IMR-90 (cell line): ENCODE data around the gene ACSBG1. TPM values are rescaled to one million over a fixed set of nuclear protein-coding genes. Genes with fewer than 3 reads are reported as not detected.

ENCODE experiments used
- ATAC-seq: fragments of 200-7000 bp; cut with Tn5 transposase; 2 replicates; pipeline ENCODE4 v1.9.1; 2020; ENCODE audit warnings: low read depth, mild to moderate bottlenecking, moderate library complexity
- BruUV-seq: library from RNA; stranded (reverse); fragments of 400-500 nt; replicated peaks from 2 replicates; lab custom pipeline; 2021; lab: Mats Ljungman, UMichigan
- CTCF ChIA-PET: fragments of 300-600 bp; formaldehyde crosslinking; extraction: SDS; loops from one replicate; lab custom pipeline; 2021; ENCODE audit warnings: antibody characterized with exemption; lab: Yijun Ruan, JAX
- POLR2A ChIA-PET: fragments of 300-600 bp; sonication (Branson Sonifier 250); formaldehyde crosslinking; loops from one replicate; lab custom pipeline; 2022; ENCODE audit warnings: antibody characterized with exemption; ENCODE audit not compliant: unreplicated experiment; lab: Charles Lee
- DNase-seq: peaks from one replicate; pipeline ENCODE4 v3.0.0; 2013
- H2AFZ ChIP-seq: replicated peaks from 2 replicates; pipeline ENCODE3; 2013; ENCODE audit warnings: low read length, mild to moderate bottlenecking; ENCODE audit not compliant: poor library complexity
- H2AK5ac ChIP-seq: 2 replicates; pipeline ENCODE4 v1.6.1; 2013; ENCODE audit warnings: low read depth, low read length, inconsistent platforms
- H2AK9ac ChIP-seq: replicated peaks from 2 replicates; pipeline ENCODE3; 2013; ENCODE audit warnings: mild to moderate bottlenecking, low read depth, low read length, moderate library complexity; ENCODE audit not compliant: poor library complexity
- H2BK120ac ChIP-seq: 2 replicates; pipeline ENCODE4 v1.6.1; 2013; ENCODE audit warnings: low read depth, low read length, inconsistent platforms
- H2BK15ac ChIP-seq: 3 replicates; pipeline ENCODE4 v1.6.1; 2013; ENCODE audit warnings: low read depth, low read length, inconsistent platforms
- H2BK20ac ChIP-seq: 2 replicates; pipeline ENCODE4 v1.6.1; 2013; ENCODE audit warnings: low read depth, mild to moderate bottlenecking, inconsistent platforms, low read length, moderate library complexity
- H2BK5ac ChIP-seq: 2 replicates; pipeline ENCODE4 v1.6.1; 2013; ENCODE audit warnings: mild to moderate bottlenecking, low read depth, low read length, inconsistent platforms; ENCODE audit not compliant: poor library complexity, severe bottlenecking
- H3K14ac ChIP-seq: replicated peaks from 2 replicates; pipeline ENCODE4 v1.6.1; 2013; ENCODE audit warnings: low read depth, low read length, inconsistent platforms
- H3K18ac ChIP-seq: 2 replicates; pipeline ENCODE4 v1.6.1; 2013; ENCODE audit warnings: low read depth, low read length, control low read depth
- H3K23ac ChIP-seq: 2 replicates; pipeline ENCODE4 v1.6.1; 2013; ENCODE audit warnings: low read depth, low read length, inconsistent platforms
- H3K27ac ChIP-seq: 2 replicates; pipeline ENCODE4 v1.5.1; 2013; ENCODE audit warnings: mild to moderate bottlenecking, control low read depth, low read length; ENCODE audit not compliant: insufficient read depth
- H3K27me3 ChIP-seq: 2 replicates; pipeline ENCODE4 v1.6.1; 2013; ENCODE audit warnings: low read length; ENCODE audit not compliant: control insufficient read depth, insufficient read depth
- H3K36me3 ChIP-seq: 2 replicates; pipeline ENCODE4 v1.6.1; 2013; ENCODE audit warnings: low read length, mixed read lengths; ENCODE audit not compliant: control insufficient read depth, insufficient read depth
- H3K4ac ChIP-seq: 2 replicates; pipeline ENCODE4 v1.6.1; 2013; ENCODE audit warnings: low read depth, low read length, inconsistent platforms
- H3K4me1 ChIP-seq: 2 replicates; pipeline ENCODE4 v1.6.1; 2013; ENCODE audit warnings: low read length, mixed read lengths; ENCODE audit not compliant: control insufficient read depth, insufficient read depth
- H3K4me2 ChIP-seq: 2 replicates; pipeline ENCODE4 v1.6.1; 2013; ENCODE audit warnings: low read depth, mild to moderate bottlenecking, control low read depth, low read length, moderate library complexity
- H3K4me3 ChIP-seq: 2 replicates; pipeline ENCODE4 v1.5.1; 2013; ENCODE audit warnings: low read depth, mild to moderate bottlenecking, control low read depth, low read length, moderate library complexity; ENCODE audit not compliant: insufficient read depth
- H3K56ac ChIP-seq: 2 replicates; pipeline ENCODE4 v1.6.1; 2013; ENCODE audit warnings: low read length, inconsistent platforms; ENCODE audit not compliant: insufficient read depth; ENCODE audit errors: extremely low read depth
- H3K79me1 ChIP-seq, 2 experiments: 2 replicates each; pipeline ENCODE4 v1.6.1; 2013; ENCODE audit warnings: low read length in 2 of 2, inconsistent platforms in 1 of 2, low read depth in 1 of 2
- H3K9ac ChIP-seq: 2 replicates; pipeline ENCODE4 v1.6.1; 2013; ENCODE audit warnings: low read depth, low read length, control low read depth
- H3K9me1 ChIP-seq: 2 replicates; pipeline ENCODE4 v1.6.1; 2013; ENCODE audit warnings: low read length, inconsistent platforms; ENCODE audit not compliant: insufficient read depth
- H3K9me3 ChIP-seq: 2 replicates; pipeline ENCODE4 v1.6.1; 2013; ENCODE audit warnings: low read length; ENCODE audit not compliant: control insufficient read depth, insufficient read depth
- H4K20me1 ChIP-seq: 2 replicates; pipeline ENCODE4 v1.6.1; 2013; ENCODE audit warnings: low read length, inconsistent platforms; ENCODE audit not compliant: insufficient read depth
- H4K5ac ChIP-seq: 2 replicates; pipeline ENCODE4 v1.6.1; 2013; ENCODE audit warnings: mild to moderate bottlenecking, low read depth, low read length, control low read depth
- H4K8ac ChIP-seq, 2 experiments: 2 replicates each; pipeline ENCODE4 v1.6.1; 2013; ENCODE audit warnings: low read depth in 2 of 2, low read length in 2 of 2, control low read depth in 1 of 2, inconsistent platforms in 1 of 2
- H4K91ac ChIP-seq: 2 replicates; pipeline ENCODE4 v1.6.1; 2013; ENCODE audit warnings: low read depth, low read length, inconsistent platforms; ENCODE audit not compliant: insufficient read depth
- BHLHE40 ChIP-seq: fragments of 150-350 bp; IDR thresholded peaks from 2 replicates; pipeline ENCODE4 v1.6.1; 2016; ENCODE audit warnings: mild to moderate bottlenecking, low read depth, low read length
- CHD1 ChIP-seq: IDR thresholded peaks from 2 replicates; pipeline ENCODE4 v1.6.1; 2012; ENCODE audit warnings: low read depth, low read length, improper control_type of control experiment
- CTCF ChIP-seq: conservative IDR thresholded peaks from 2 replicates; pipeline ENCODE4 v1.5.1; 2012; ENCODE audit warnings: mild to moderate bottlenecking, low read depth, low read length, improper control_type of control experiment
- ELK1 ChIP-seq: fragments of 150-350 bp; IDR thresholded peaks from 2 replicates; pipeline ENCODE4 v1.6.1; 2016; ENCODE audit warnings: low read depth, mild to moderate bottlenecking, low read length, moderate library complexity, borderline replicate concordance
- FOS ChIP-seq: fragments of 150-350 bp; IDR thresholded peaks from 2 replicates; pipeline ENCODE4 v1.6.1; 2016; ENCODE audit warnings: low read depth, low read length
- MXI1 ChIP-seq: IDR thresholded peaks from 2 replicates; pipeline ENCODE4 v1.6.1; 2012; ENCODE audit warnings: low read depth, mild to moderate bottlenecking, low read length, moderate library complexity, borderline replicate concordance
- NFE2L2 ChIP-seq: fragments of 150-350 bp; IDR thresholded peaks from 2 replicates; pipeline ENCODE4 v1.6.1; 2016; ENCODE audit warnings: low read depth, mild to moderate bottlenecking, low read length
- POLR2A ChIP-seq: IDR thresholded peaks from 2 replicates; pipeline ENCODE4 v1.6.1; 2012; ENCODE audit warnings: mild to moderate bottlenecking, low read depth, low read length
- RAD21 ChIP-seq: IDR thresholded peaks from 2 replicates; pipeline ENCODE4 v1.6.1; 2012; ENCODE audit warnings: low read length, improper control_type of control experiment
- RCOR1 ChIP-seq: IDR thresholded peaks from 2 replicates; pipeline ENCODE4 v1.6.1; 2012; ENCODE audit warnings: mild to moderate bottlenecking, low read length, improper control_type of control experiment; ENCODE audit not compliant: insufficient replicate concordance
- RFX5 ChIP-seq: IDR thresholded peaks from 2 replicates; pipeline ENCODE4 v1.8.0; 2012; ENCODE audit warnings: low read depth, mild to moderate bottlenecking, low read length, moderate library complexity
- SMC3 ChIP-seq: fragments of 150-350 bp; IDR thresholded peaks from 2 replicates; pipeline ENCODE4 v1.6.1; 2016; ENCODE audit warnings: low read depth, mild to moderate bottlenecking, antibody characterized with exemption, low read length, moderate library complexity
- WGBS, 2 experiments: methylation state at CpG; one replicate each; pipeline versions ENCODE4 v1.1.5 to v1.1.7; 2013; ENCODE audit warnings: missing lambda C conversion rate in 2 of 2; ENCODE audit not compliant: insufficient read length in 1 of 2; ENCODE audit errors: extremely low coverage in 2 of 2; 5-methylcytosine and 5-hydroxymethylcytosine counted together
- dilution Hi-C: fragments of 300-500 bp; cut with HindIII; formaldehyde crosslinking; loops from one replicate; pipeline ENCODE4 v1.14.3; 2018; ENCODE audit warnings: low sequenced_read_pairs; ENCODE audit not compliant: unreplicated experiment
- in situ Hi-C: fragments of 300-500 bp; cut with MboI; formaldehyde crosslinking; loops from 3 replicates; pipeline ENCODE4 v1.14.3; 2019; ENCODE audit warnings: low sequenced_read_pairs, inconsistent platforms, mixed read lengths
- intact Hi-C: fragments of 100-400 bp; cut with micrococcal nuclease; formaldehyde crosslinking; loops from 2 replicates; pipeline ENCODE4 v1.10.0; 2022
- polyA plus RNA-seq, 3 experiments: library from polyadenylated mRNA; depleted of rRNA; stranded (reverse); fragments of >200 nt; gene quantifications; 2 replicates each; pipeline ENCODE4 v1.2.3, GENCODE V29; 2012; ENCODE audit warnings: low replicate concordance in 1 of 3
- total RNA-seq: library from RNA; depleted of rRNA; stranded (reverse); fragments of >200 nt; gene quantifications from 2 replicates; pipeline ENCODE4 v1.2.3, GENCODE V29; 2012

The ACSBG1 gene
- total and polyA plus RNA-seq, 2 of the 4 experiments (the other 2 are of a cell fraction): 0.02 TPM; not detected in 1

- Histone ChIP-seq H3K56ac (no peak overlapping the region), H2BK20ac (no peak overlapping the region), H3K4me1 (no peaks in the 10 kb centered on the region), H4K8ac (no peak overlapping the region), H2BK120ac (no peak overlapping the region), H3K4ac (no peak overlapping the region), H2AK9ac (no peak overlapping the region), H3K9ac (no peak overlapping the region), H3K4me2 (no peak overlapping the region), H4K91ac (no peak overlapping the region), H3K9me3 (no peaks in the 10 kb centered on the region), H3K79me1 (no peaks in the 10 kb centered on the region), H4K20me1 (no peaks in the 10 kb centered on the region), H3K4me3 (no peak overlapping the region), H3K27me3 (peaks cover 14% of the 10 kb centered on the region), H3K23ac (no peak overlapping the region), H2BK5ac (no peak overlapping the region), H3K36me3 (no peaks in the 10 kb centered on the region), H2AFZ (no peak overlapping the region), H3K9me1 (no peaks in the 10 kb centered on the region), H3K27ac (no peak overlapping the region), H2AK5ac (no peak overlapping the region), H3K14ac (no peak overlapping the region), H3K18ac (no peak overlapping the region), H4K5ac (no peak overlapping the region), H2BK15ac (no peak overlapping the region)
- in situ Hi-C loops: no loop called here
- 40% methylated on average over 1 of the region's 5 CpGs; no CpG with 5 or more reads in 1 of the 2 experiments for WGBS, 2 experiments
- dilution Hi-C loops: no loop called here
- intact Hi-C loops: no loop called here
- POLR2A ChIA-PET: no interaction called here
- ATAC-seq (no peak), DNase-seq (no peak)
- CTCF ChIA-PET: no interaction called here
- BruUV-seq: no TSS peak
- no peak for TF ChIP-seq RFX5
- no peak for TF ChIP-seq BHLHE40
- no peak for TF ChIP-seq SMC3
- TF ChIP-seq RCOR1: no peak
- TF ChIP-seq POLR2A: no peak
- TF ChIP-seq ELK1: no peak
- TF ChIP-seq FOS: no peak
- no peak for TF ChIP-seq RAD21
- no peak for TF ChIP-seq CHD1
- no peak for TF ChIP-seq CTCF
- TF ChIP-seq NFE2L2: no peak
- no peak for TF ChIP-seq MXI1
These were observed 52.0 kb downstream of the ACSBG1 start for GRCh38 chr15:78182336-78182700.
